ENCODE results near the gene CCNE1.

CCNE1 gene

GRCh38 chr19:29783627-29784190 is 28.1 kb upstream of the CCNE1 start:
- Histone ChIP-seq H2AK5ac (ENCODE audit: low read length) (no peak overlapping the region), H3K14ac (ENCODE audit: low read length) (no peak overlapping the region), H3K79me1 (ENCODE audit: low read length) (no peaks in the 10 kb centered on the region), H3K23ac (ENCODE audit: low read length) (no peak overlapping the region), H3K4me1 (ENCODE audit: control insufficient read depth in 1 of 2, insufficient read depth in 2 of 2, low read length in 2 of 2) (peaks cover 0 to 6% of the 10 kb centered on the region in 2 experiments), H3K4me3 (ENCODE audit: low read depth, low read length) (no peak overlapping the region), H3K27me3 (ENCODE audit: insufficient read depth, low read length) (no peaks in the 10 kb centered on the region), H4K12ac (ENCODE audit: low read depth, low read length) (no peak overlapping the region), H2BK120ac (ENCODE audit: insufficient read depth, low read length, poor library complexity) (no peak overlapping the region), H3K9ac (ENCODE audit: low read length) (no peak overlapping the region), H3K18ac (ENCODE audit: low read length) (no peak overlapping the region), H3K4ac (ENCODE audit: low read depth, low read length) (no peak overlapping the region), H4K91ac (ENCODE audit: low read depth, low read length) (no peak overlapping the region), H4K8ac (ENCODE audit: low read depth, low read length) (no peak overlapping the region), H3K4me2 (ENCODE audit: low read length) (no peak overlapping the region), H2BK5ac (ENCODE audit: low read depth, low read length, poor library complexity) (no peak overlapping the region), H3K79me2 (ENCODE audit: control insufficient read depth, insufficient read depth, low read length, poor library complexity) (no peaks in the 10 kb centered on the region), H2BK12ac (ENCODE audit: low read length) (no peak overlapping the region), H3K36me3 (ENCODE audit: control insufficient read depth in 1 of 2, insufficient read depth in 2 of 2, low read length in 2 of 2) (no peaks in the 10 kb centered on the region), H2AFZ (ENCODE audit: insufficient read depth, low read length, poor library complexity) (no peak overlapping the region), H3K9me3 (ENCODE audit: insufficient read depth, low read depth, low read length) (no peaks in the 10 kb centered on the region), H3K27ac (ENCODE audit: low read depth, low read length) (no peak overlapping the region)
- WGBS (ENCODE audit: extremely low coverage, insufficient coverage, insufficient read length) = no CpG with 5 or more reads among the region's 12 CpGs
- DNase-seq = no peak

GRCh38 chr19:29784598-29785223 is 27.1 kb upstream of the CCNE1 start:
- Histone ChIP-seq H4K8ac (ENCODE audit: low read depth, low read length) (no peak overlapping the region), H3K36me3 (ENCODE audit: control insufficient read depth in 1 of 2, insufficient read depth in 2 of 2, low read length in 2 of 2) (no peaks in the 10 kb centered on the region), H3K27ac (ENCODE audit: low read depth, low read length) (no peak overlapping the region), H3K4me1 (ENCODE audit: control insufficient read depth in 1 of 2, insufficient read depth in 2 of 2, low read length in 2 of 2) (peaks cover 0 to 4% of the 10 kb centered on the region in 2 experiments), H2BK12ac (ENCODE audit: low read length) (no peak overlapping the region), H3K79me1 (ENCODE audit: low read length) (no peaks in the 10 kb centered on the region), H3K9ac (ENCODE audit: low read length) (no peak overlapping the region), H3K9me3 (ENCODE audit: insufficient read depth, low read depth, low read length) (no peaks in the 10 kb centered on the region), H2AK5ac (ENCODE audit: low read length) (no peak overlapping the region), H3K14ac (ENCODE audit: low read length) (no peak overlapping the region), H3K4me3 (ENCODE audit: low read depth, low read length) (no peak overlapping the region), H4K91ac (ENCODE audit: low read depth, low read length) (no peak overlapping the region), H3K79me2 (ENCODE audit: control insufficient read depth, insufficient read depth, low read length, poor library complexity) (no peaks in the 10 kb centered on the region), H3K4me2 (ENCODE audit: low read length) (no peak overlapping the region), H2BK5ac (ENCODE audit: low read depth, low read length, poor library complexity) (no peak overlapping the region), H3K4ac (ENCODE audit: low read depth, low read length) (no peak overlapping the region), H3K18ac (ENCODE audit: low read length) (no peak overlapping the region), H2AFZ (ENCODE audit: insufficient read depth, low read length, poor library complexity) (no peak overlapping the region), H4K12ac (ENCODE audit: low read depth, low read length) (no peak overlapping the region), H3K23ac (ENCODE audit: low read length) (no peak overlapping the region), H3K27me3 (ENCODE audit: insufficient read depth, low read length) (no peaks in the 10 kb centered on the region), H2BK120ac (ENCODE audit: insufficient read depth, low read length, poor library complexity) (no peak overlapping the region)
- DNase-seq = no peak
- 91% methylated on average over 1 of the region's 1 CpG for whole genome bisulfite sequencing (ENCODE audit: extremely low coverage, insufficient coverage, insufficient read length)

- no CpG with 5 or more reads among the region's 5 CpGs for WGBS (ENCODE audit: extremely low coverage, insufficient coverage, insufficient read length)
- no peaks in the 10 kb centered on the region for H3K79me2 ChIP-seq (ENCODE audit: control insufficient read depth, insufficient read depth, low read length, poor library complexity)
- no peaks in the 10 kb centered on the region for H3K36me3 ChIP-seq (ENCODE audit: control insufficient read depth in 1 of 2, insufficient read depth in 2 of 2, low read length in 2 of 2)
- no peaks in the 10 kb centered on the region for H3K4me1 ChIP-seq (ENCODE audit: control insufficient read depth in 1 of 2, insufficient read depth in 2 of 2, low read length in 2 of 2)
- no peak overlapping the region for H4K12ac ChIP-seq (ENCODE audit: low read depth, low read length)
- H3K4me2 ChIP-seq (ENCODE audit: low read length) = no peak overlapping the region
- no peak overlapping the region for H3K23ac ChIP-seq (ENCODE audit: low read length)
- H3K14ac ChIP-seq (ENCODE audit: low read length) = no peak overlapping the region
- H3K4ac ChIP-seq (ENCODE audit: low read depth, low read length) = no peak overlapping the region
- no peak overlapping the region for H3K9ac ChIP-seq (ENCODE audit: low read length)
- no peaks in the 10 kb centered on the region for H3K27me3 ChIP-seq (ENCODE audit: insufficient read depth, low read length)
- no peak overlapping the region for H4K91ac ChIP-seq (ENCODE audit: low read depth, low read length)
- no peak overlapping the region for H2AK5ac ChIP-seq (ENCODE audit: low read length)
- H4K8ac ChIP-seq (ENCODE audit: low read depth, low read length) = no peak overlapping the region
- H2BK12ac ChIP-seq (ENCODE audit: low read length) = no peak overlapping the region
- DNase-seq = no peak
- no peak overlapping the region for H2BK120ac ChIP-seq (ENCODE audit: insufficient read depth, low read length, poor library complexity)
- no peak overlapping the region for H3K18ac ChIP-seq (ENCODE audit: low read length)
- H3K9me3 ChIP-seq (ENCODE audit: insufficient read depth, low read depth, low read length) = no peaks in the 10 kb centered on the region
- H2AFZ ChIP-seq (ENCODE audit: insufficient read depth, low read length, poor library complexity) = no peak overlapping the region
- H3K4me3 ChIP-seq (ENCODE audit: low read depth, low read length) = no peak overlapping the region
- H3K79me1 ChIP-seq (ENCODE audit: low read length) = no peaks in the 10 kb centered on the region
- no peak overlapping the region for H3K27ac ChIP-seq (ENCODE audit: low read depth, low read length)
- H2BK5ac ChIP-seq (ENCODE audit: low read depth, low read length, poor library complexity) = no peak overlapping the region
Observed at GRCh38 chr19:29785360-29785759, 26.4 kb upstream of the CCNE1 start.

- no CpG with 5 or more reads among the region's 5 CpGs for WGBS (ENCODE audit: extremely low coverage, insufficient coverage, insufficient read length)
- H3K27ac ChIP-seq (ENCODE audit: low read depth, low read length) = no peak overlapping the region
- H2BK120ac ChIP-seq (ENCODE audit: insufficient read depth, low read length, poor library complexity) = no peak overlapping the region
- H3K4ac ChIP-seq (ENCODE audit: low read depth, low read length) = no peak overlapping the region
- no peak overlapping the region for H2AFZ ChIP-seq (ENCODE audit: insufficient read depth, low read length, poor library complexity)
- H2BK5ac ChIP-seq (ENCODE audit: low read depth, low read length, poor library complexity) = no peak overlapping the region
- no peaks in the 10 kb centered on the region for H3K36me3 ChIP-seq (ENCODE audit: control insufficient read depth in 1 of 2, insufficient read depth in 2 of 2, low read length in 2 of 2)
- H3K9me3 ChIP-seq (ENCODE audit: insufficient read depth, low read depth, low read length) = no peaks in the 10 kb centered on the region
- no peak overlapping the region for H4K12ac ChIP-seq (ENCODE audit: low read depth, low read length)
- DNase-seq = peak; percentile 51 to 78
- no peak overlapping the region for H3K18ac ChIP-seq (ENCODE audit: low read length)
- H4K8ac ChIP-seq (ENCODE audit: low read depth, low read length) = no peak overlapping the region
- H3K23ac ChIP-seq (ENCODE audit: low read length) = no peak overlapping the region
- no peak overlapping the region for H3K14ac ChIP-seq (ENCODE audit: low read length)
- no peaks in the 10 kb centered on the region for H3K4me1 ChIP-seq (ENCODE audit: control insufficient read depth in 1 of 2, insufficient read depth in 2 of 2, low read length in 2 of 2)
- no peak overlapping the region for H3K4me3 ChIP-seq (ENCODE audit: low read depth, low read length)
- H4K91ac ChIP-seq (ENCODE audit: low read depth, low read length) = no peak overlapping the region
- H3K79me1 ChIP-seq (ENCODE audit: low read length) = no peaks in the 10 kb centered on the region
- no peaks in the 10 kb centered on the region for H3K79me2 ChIP-seq (ENCODE audit: control insufficient read depth, insufficient read depth, low read length, poor library complexity)
- H3K27me3 ChIP-seq (ENCODE audit: insufficient read depth, low read length) = no peaks in the 10 kb centered on the region
- no peak overlapping the region for H2AK5ac ChIP-seq (ENCODE audit: low read length)
- no peak overlapping the region for H3K4me2 ChIP-seq (ENCODE audit: low read length)
- H3K9ac ChIP-seq (ENCODE audit: low read length) = no peak overlapping the region
- no peak overlapping the region for H2BK12ac ChIP-seq (ENCODE audit: low read length)
Observed at GRCh38 chr19:29785955-29786589, 25.7 kb upstream of the CCNE1 start.

Measured in trophoblast cell (in vitro differentiated cells and primary cell).